ENCODE results near the gene ROBO4.

DNA sequence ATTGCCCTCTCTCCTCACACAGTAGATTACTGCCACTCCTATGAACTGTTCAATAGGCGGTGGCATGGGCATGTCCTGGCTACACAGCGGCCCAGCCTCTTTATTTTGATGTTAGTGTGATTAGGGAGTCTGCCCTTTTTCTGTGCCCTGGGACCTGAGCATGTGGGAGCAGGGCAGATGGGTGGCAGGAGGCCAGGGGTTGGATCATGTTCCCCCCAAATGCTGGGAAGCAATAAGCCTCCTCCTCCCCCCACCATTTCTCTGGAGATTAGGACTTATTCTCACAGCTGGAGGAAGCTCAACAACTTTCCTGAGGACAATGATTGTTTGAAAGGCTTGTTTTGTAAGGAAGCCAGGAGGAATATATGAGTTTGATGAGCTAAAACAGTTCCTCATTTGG is 22.2 kb upstream of the ROBO4 start:
- TF ChIP-seq EZH2 (IDR thresholded peaks at IDR 0.05; ENCODE audit: insufficient read depth, poor library complexity, severe bottlenecking), result no peak
- no peak for TF ChIP-seq EZH2phosphoT487 (IDR thresholded peaks at IDR 0.05; ENCODE audit: insufficient read depth, low read depth)
